B cell (primary cell): Measurements from ENCODE around the gene TOX2.

ENCODE experiments used
- CTCF ChIP-seq: fragments of 200-600 bp; IDR thresholded peaks from one replicate; pipeline ENCODE4 v1.8.0; 2022; ENCODE audit warnings: antibody characterized with exemption, mild to moderate bottlenecking
- EZH2 ChIP-seq: IDR thresholded peaks from 2 replicates; pipeline ENCODE4 v1.6.1; 2012; ENCODE audit warnings: borderline replicate concordance, low read depth, mild to moderate bottlenecking, moderate library complexity, low read length; ENCODE audit not compliant: insufficient read depth, poor library complexity, severe bottlenecking

DNA sequence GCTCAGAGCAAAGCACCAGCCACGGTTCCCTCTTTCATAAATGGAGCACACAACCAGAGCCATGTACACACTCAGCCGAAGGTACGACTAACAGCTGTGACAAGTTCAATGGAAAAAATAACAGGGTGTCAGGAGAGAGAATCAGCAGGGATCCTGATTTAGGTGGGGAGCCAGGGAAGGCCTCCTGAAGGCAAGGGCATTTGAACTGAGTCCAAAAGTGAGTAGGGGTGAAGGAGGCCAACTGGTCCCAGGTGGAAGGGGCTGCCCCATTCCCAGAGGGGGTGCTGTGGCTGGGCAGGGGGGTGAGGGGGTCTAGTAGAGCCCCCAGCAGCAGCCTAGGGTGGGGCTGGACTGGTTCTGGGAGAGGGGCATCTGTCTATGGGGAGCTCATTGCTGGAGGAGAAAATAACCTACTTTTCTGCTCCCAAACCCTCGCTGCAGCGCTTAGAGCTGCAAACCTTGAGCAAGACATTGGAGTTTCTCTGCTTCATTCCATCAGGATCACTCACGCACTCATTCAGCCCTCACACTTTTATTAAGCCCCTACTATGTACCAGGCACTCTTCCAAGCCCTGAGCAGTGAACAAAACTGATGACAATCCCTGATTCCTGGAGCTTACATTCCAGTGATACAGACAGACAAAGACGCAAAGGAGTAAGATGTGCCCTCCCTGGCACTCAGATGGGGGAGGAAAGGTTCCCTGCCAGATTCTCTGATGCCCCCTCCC lies 113.5 kb downstream of the TOX2 start:
- no peak for TF ChIP-seq EZH2
- TF ChIP-seq CTCF = no peak
